ENCODE data around the gene MAP2K5.

The MAP2K5 gene

GRCh38 chr15:67801926-67802914 lies 259.7 kb downstream of the MAP2K5 start:
- no peak overlapping the region for H3K4me3 ChIP-seq (ENCODE audit: low read depth, low read length)

GRCh38 chr15:67803299-67803698 lies 260.8 kb downstream of the MAP2K5 start:
- no peak overlapping the region for H3K4me3 ChIP-seq (ENCODE audit: low read depth, low read length)

- no peak overlapping the region for H3K4me3 ChIP-seq (ENCODE audit: low read depth, low read length)
These were observed 261.7 kb downstream of the MAP2K5 start for GRCh38 chr15:67803996-67804843.

- H3K4me3 ChIP-seq (ENCODE audit: low read depth, low read length): no peak overlapping the region
These were observed 262.6 kb downstream of the MAP2K5 start for GRCh38 chr15:67805008-67805665.

- H3K4me3 ChIP-seq (ENCODE audit: low read depth, low read length): no peak overlapping the region
These were observed 263.4 kb downstream of the MAP2K5 start for GRCh38 chr15:67805666-67806516.

- H3K4me3 ChIP-seq (ENCODE audit: low read depth, low read length): no peak overlapping the region
These were observed 264.0 kb downstream of the MAP2K5 start for GRCh38 chr15:67806536-67806935.

- no peak overlapping the region for H3K4me3 ChIP-seq (ENCODE audit: low read depth, low read length)
These were observed 264.6 kb downstream of the MAP2K5 start for GRCh38 chr15:67807141-67807540.

- no peak overlapping the region for H3K4me3 ChIP-seq (ENCODE audit: low read depth, low read length)
These were observed 265.3 kb downstream of the MAP2K5 start for GRCh38 chr15:67807836-67808235.

GRCh38 chr15:67808821-67809220 lies 266.3 kb downstream of the MAP2K5 start:
- H3K4me3 ChIP-seq (ENCODE audit: low read depth, low read length): no peak overlapping the region

- H3K4me3 ChIP-seq (ENCODE audit: low read depth, low read length): no peak overlapping the region
These were observed 266.9 kb downstream of the MAP2K5 start for GRCh38 chr15:67809441-67809840.

- no peak overlapping the region for H3K4me3 ChIP-seq (ENCODE audit: low read depth, low read length)
These were observed 267.4 kb downstream of the MAP2K5 start for GRCh38 chr15:67809866-67810265.

- H3K4me3 ChIP-seq (ENCODE audit: low read depth, low read length): no peak overlapping the region
These were observed 269.7 kb downstream of the MAP2K5 start for GRCh38 chr15:67812241-67812644.

- H3K4me3 ChIP-seq (ENCODE audit: low read depth, low read length): no peak overlapping the region
These were observed 270.7 kb downstream of the MAP2K5 start for GRCh38 chr15:67813104-67813634.

GRCh38 chr15:67815036-67815592 lies 272.6 kb downstream of the MAP2K5 start:
- H3K4me3 ChIP-seq (ENCODE audit: low read depth, low read length): no peak overlapping the region

- H3K4me3 ChIP-seq (ENCODE audit: low read depth, low read length): no peak overlapping the region
These were observed 274.2 kb downstream of the MAP2K5 start for GRCh38 chr15:67816668-67817067.

GRCh38 chr15:67818464-67818863 lies 276.0 kb downstream of the MAP2K5 start:
- no peak overlapping the region for H3K4me3 ChIP-seq (ENCODE audit: low read depth, low read length)

GRCh38 chr15:67819636-67820035 lies 277.1 kb downstream of the MAP2K5 start:
- no peak overlapping the region for H3K4me3 ChIP-seq (ENCODE audit: low read depth, low read length)

- H3K4me3 ChIP-seq (ENCODE audit: low read depth, low read length): no peak overlapping the region
These were observed 277.9 kb downstream of the MAP2K5 start for GRCh38 chr15:67820122-67820991.

Data from iPS-11a (cell line).